Right lobe of liver (tissue), 6 donors: Measurements from ENCODE around the gene DDX10. TPM values are rescaled to one million over a fixed set of nuclear protein-coding genes. Genes with fewer than 3 reads are reported as not detected.

ENCODE experiments used
- ATAC-seq, 4 donors: fragments of 200-7000 bp; cut with Tn5 transposase; one replicate each; pipeline ENCODE4 v1.9.1; 2020; ENCODE audit warnings: mild to moderate bottlenecking in 4 of 4, moderate library complexity in 4 of 4
- DNase-seq, 3 donors: peaks; one replicate each; pipeline ENCODE4 v3.0.0-alpha.2; 2020
- H3K27ac ChIP-seq, 3 donors: fragments of 200-600 bp; one replicate each; pipeline ENCODE4 v1.8.0; 2022
- H3K27me3 ChIP-seq, 2 donors: fragments of 200-600 bp; one replicate each; pipeline ENCODE4 v1.8.0; 2022
- H3K36me3 ChIP-seq, 4 donors: fragments of 200-600 bp; sonication (generic) in 1 of 4; one replicate each; pipeline versions ENCODE4 v1.5.1 to v1.8.0; 2017 to 2022; ENCODE audit warnings: control low read depth in 1 of 4
- H3K4me1 ChIP-seq, 4 donors: fragments of 200-600 bp; sonication (generic) in 1 of 4; one replicate each; pipeline versions ENCODE4 v1.5.1 to v1.8.0; 2017 to 2022; ENCODE audit warnings: control low read depth in 1 of 4
- H3K4me3 ChIP-seq, 3 donors: fragments of 200-600 bp; one replicate each; pipeline ENCODE4 v1.8.0; 2022
- H3K9me3 ChIP-seq, 4 donors: fragments of 200-600 bp; sonication (generic) in 1 of 4; one replicate each; pipeline versions ENCODE4 v1.5.1 to v1.8.0; 2017 to 2022; ENCODE audit warnings: control low read depth in 1 of 4
- POLR2A ChIP-seq: fragments of 450-650 bp; IDR thresholded peaks from one replicate; pipeline ENCODE4 v1.6.1; 2017; ENCODE audit warnings: antibody characterized with exemption, mild to moderate bottlenecking
- WGBS: methylation state at CpG from one replicate; pipeline ENCODE4 v1.1.6; 2018; ENCODE audit warnings: low coverage, low lambda C conversion rate; ENCODE audit not compliant: insufficient coverage; ENCODE audit errors: missing lambda C conversion rate; 5-methylcytosine and 5-hydroxymethylcytosine counted together
- intact Hi-C, 2 donors: fragments of 100-400 bp; cut with DNase I; formaldehyde crosslinking; loops; one replicate each; pipeline versions ENCODE4 v1.11.2 to v1.14.1; 2022
- total RNA-seq, 6 experiments: library from RNA; depleted of rRNA in 2 of 6; stranded (reverse); fragments of >200 nt in 2 of 6; fragmentation: NEBNext Ultra II Directional in 3 of 6; extraction: Animal tissue kit (Norgen Biotek cat#: 25700) in 3 of 6; gene quantifications; one replicate each; pipeline versions ENCODE4 v1.1.0 to v1.2.4, GENCODE V29; 2016 to 2023
- TF ChIP-seq, protein P1 (sequence below), 4 donors: fragments of 200-600 bp in 3 of 4; fragments of 450-650 bp in 1 of 4; IDR thresholded peaks; one replicate each; pipeline versions ENCODE4 v1.5.1 to v1.8.0; 2016 to 2022; ENCODE audit warnings: antibody characterized with exemption in 4 of 4, mild to moderate bottlenecking in 2 of 4
- donor health status: DM: no; HTN: yes; CAD: no.
- donor health status: DM: no; HTN: no; CAD: no.
- donor health status: DM: no; HTN: no; CAD: no.
- donor health status: DM: no; HTN: yes; CAD: no.
- donor health status: DM: no; HTN: yes; CAD: no.

DDX10 gene
- total RNA-seq, 6 experiments from 2014 or later: 7.4 to 13.6 (median 11.3) TPM

- intact Hi-C loops: no loop called here
- no peak for ATAC-seq
- no peaks in the 10 kb centered on the region for H3K9me3 ChIP-seq
- DNase-seq: no peak
- H3K27ac ChIP-seq: no peak overlapping the region
- WGBS: 100% methylated on average over 2 of the region's 2 CpGs
- H3K27me3 ChIP-seq: no peaks in the 10 kb centered on the region
- no peaks in the 10 kb centered on the region for H3K4me1 ChIP-seq
- TF ChIP-seq, protein P1, sequence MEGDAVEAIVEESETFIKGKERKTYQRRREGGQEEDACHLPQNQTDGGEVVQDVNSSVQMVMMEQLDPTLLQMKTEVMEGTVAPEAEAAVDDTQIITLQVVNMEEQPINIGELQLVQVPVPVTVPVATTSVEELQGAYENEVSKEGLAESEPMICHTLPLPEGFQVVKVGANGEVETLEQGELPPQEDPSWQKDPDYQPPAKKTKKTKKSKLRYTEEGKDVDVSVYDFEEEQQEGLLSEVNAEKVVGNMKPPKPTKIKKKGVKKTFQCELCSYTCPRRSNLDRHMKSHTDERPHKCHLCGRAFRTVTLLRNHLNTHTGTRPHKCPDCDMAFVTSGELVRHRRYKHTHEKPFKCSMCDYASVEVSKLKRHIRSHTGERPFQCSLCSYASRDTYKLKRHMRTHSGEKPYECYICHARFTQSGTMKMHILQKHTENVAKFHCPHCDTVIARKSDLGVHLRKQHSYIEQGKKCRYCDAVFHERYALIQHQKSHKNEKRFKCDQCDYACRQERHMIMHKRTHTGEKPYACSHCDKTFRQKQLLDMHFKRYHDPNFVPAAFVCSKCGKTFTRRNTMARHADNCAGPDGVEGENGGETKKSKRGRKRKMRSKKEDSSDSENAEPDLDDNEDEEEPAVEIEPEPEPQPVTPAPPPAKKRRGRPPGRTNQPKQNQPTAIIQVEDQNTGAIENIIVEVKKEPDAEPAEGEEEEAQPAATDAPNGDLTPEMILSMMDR (IDR thresholded peaks at IDR 0.05): no peak
- TF ChIP-seq POLR2A: no peak
- no peaks in the 10 kb centered on the region for H3K36me3 ChIP-seq
- H3K4me3 ChIP-seq: no peak overlapping the region
These were observed 128.3 kb downstream of the DDX10 start for GRCh38 chr11:108793138-108793537.

DNA sequence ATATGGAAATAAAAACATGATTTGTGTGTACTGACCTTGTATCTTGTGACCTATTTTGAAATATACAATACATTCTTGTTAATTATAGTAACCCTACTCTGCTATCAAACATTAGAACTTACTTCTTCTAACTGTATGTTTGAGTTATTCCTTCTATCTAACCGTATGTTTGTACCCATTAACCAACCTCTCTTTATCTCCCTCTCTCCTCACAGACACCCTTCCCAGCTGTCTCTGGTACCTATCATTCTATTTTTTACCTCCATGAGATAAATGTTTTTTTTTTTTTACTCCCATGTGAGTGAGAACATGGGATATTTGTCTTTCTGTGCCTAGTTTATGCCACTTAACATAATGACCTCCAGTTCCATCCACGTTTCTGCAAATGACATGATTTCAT, 128.7 kb downstream of the DDX10 start:
- no peaks in the 10 kb centered on the region for H3K4me1 ChIP-seq
- WGBS: 81% methylated on average over 2 of the region's 2 CpGs
- no peaks in the 10 kb centered on the region for H3K27me3 ChIP-seq
- no peaks in the 10 kb centered on the region for H3K9me3 ChIP-seq
- intact Hi-C loops: no loop called here
- no peak for ATAC-seq
- TF ChIP-seq, protein P1 (IDR thresholded peaks at IDR 0.05): no peak
- TF ChIP-seq POLR2A: no peak
- no peak for DNase-seq
- H3K36me3 ChIP-seq: no peaks in the 10 kb centered on the region
- H3K27ac ChIP-seq: no peak overlapping the region
- H3K4me3 ChIP-seq: no peak overlapping the region

DNA sequence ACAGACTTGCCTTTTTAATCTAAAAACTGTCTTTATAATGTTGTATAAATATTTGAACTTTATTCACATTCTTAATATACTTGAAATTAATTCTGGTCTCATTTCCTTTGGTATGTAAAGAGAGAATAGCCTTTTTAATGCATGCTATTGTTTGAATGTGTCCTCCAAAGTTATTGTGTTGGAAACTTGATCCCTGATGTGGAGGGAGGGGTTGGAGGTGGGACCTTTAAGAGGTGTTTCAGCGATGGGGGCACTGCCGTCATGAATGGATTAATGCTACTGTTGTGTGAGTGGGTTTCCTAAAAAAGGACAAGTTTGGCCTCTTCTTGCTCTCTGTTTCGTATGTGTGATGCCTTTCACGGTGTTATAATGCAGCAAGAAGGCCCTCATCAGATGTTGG, 131.7 kb downstream of the DDX10 start:
- TF ChIP-seq, protein P1 (IDR thresholded peaks at IDR 0.05): no peak
- TF ChIP-seq POLR2A: no peak
- intact Hi-C loops: no loop called here
- H3K36me3 ChIP-seq: no peaks in the 10 kb centered on the region
- 87% methylated on average over 2 of the region's 4 CpGs for WGBS
- H3K27me3 ChIP-seq: no peaks in the 10 kb centered on the region
- H3K4me3 ChIP-seq: no peak overlapping the region
- H3K27ac ChIP-seq: no peak overlapping the region
- no peaks in the 10 kb centered on the region for H3K4me1 ChIP-seq
- no peaks in the 10 kb centered on the region for H3K9me3 ChIP-seq
- ATAC-seq: no peak
- no peak for DNase-seq

DNA sequence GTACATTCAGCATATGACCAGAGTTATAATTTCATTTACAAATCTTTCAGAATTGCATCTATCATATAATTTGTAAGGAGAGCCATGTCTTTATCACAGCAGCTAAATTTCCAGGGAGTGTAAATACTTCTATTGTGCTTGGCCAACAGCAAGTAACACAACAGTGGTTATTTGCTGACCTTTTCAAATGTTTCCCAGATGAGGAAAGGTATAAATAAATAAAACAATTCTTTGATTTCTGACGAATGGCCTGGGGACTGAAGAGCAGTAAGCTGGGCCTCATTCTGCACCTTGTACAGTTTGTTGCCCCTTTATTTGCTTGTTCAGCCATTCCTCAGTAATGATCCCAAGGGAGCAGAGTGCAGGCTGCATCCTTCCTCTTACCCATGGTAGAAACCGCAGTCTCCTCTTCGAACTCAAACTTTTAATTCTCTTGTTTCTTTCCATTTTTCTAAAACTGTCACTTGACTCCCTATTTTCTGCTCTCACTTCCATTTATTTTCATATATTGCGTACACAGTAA, 132.8 kb downstream of the DDX10 start:
- no peaks in the 10 kb centered on the region for H3K36me3 ChIP-seq
- H3K4me1 ChIP-seq: no peaks in the 10 kb centered on the region
- no peak overlapping the region for H3K27ac ChIP-seq
- no peak for ATAC-seq
- no peak for DNase-seq
- H3K9me3 ChIP-seq: no peaks in the 10 kb centered on the region
- TF ChIP-seq, protein P1 (IDR thresholded peaks at IDR 0.05): no peak
- no peak for TF ChIP-seq POLR2A
- H3K27me3 ChIP-seq: no peaks in the 10 kb centered on the region
- 75% methylated on average over 4 of the region's 4 CpGs for WGBS
- intact Hi-C loops: no loop called here
- no peak overlapping the region for H3K4me3 ChIP-seq

GRCh38 chr11:108802492-108802891, 137.6 kb downstream of the DDX10 start:
- DNase-seq: no peak
- 100% methylated on average over 1 of the region's 1 CpG for WGBS
- no peaks in the 10 kb centered on the region for H3K9me3 ChIP-seq
- H3K4me3 ChIP-seq: no peak overlapping the region
- H3K36me3 ChIP-seq: no peaks in the 10 kb centered on the region
- intact Hi-C loops: no loop called here
- H3K27me3 ChIP-seq: no peaks in the 10 kb centered on the region
- H3K27ac ChIP-seq: no peak overlapping the region
- no peak for TF ChIP-seq POLR2A
- TF ChIP-seq, protein P1 (IDR thresholded peaks at IDR 0.05): no peak
- ATAC-seq: no peak
- H3K4me1 ChIP-seq: no peaks in the 10 kb centered on the region
